CD14-positive monocyte (primary cell): ENCODE data around the gene TNS4. TPM values are rescaled to one million over a fixed set of nuclear protein-coding genes. Genes with fewer than 3 reads are reported as not detected.

Source experiments
- DNase-seq, 3 donors: peaks; one replicate each; pipeline ENCODE4 v3.0.0-alpha.2; 2011 to 2022
- H2AFZ ChIP-seq: 2 replicates; pipeline ENCODE4 v1.6.0; 2012; ENCODE audit warnings: mild to moderate bottlenecking, low read depth, low read length, inconsistent platforms; ENCODE audit not compliant: insufficient read depth, poor library complexity, severe bottlenecking
- H3K27ac ChIP-seq, 2 donors: 1 replicate in 1 of 2; 2 replicates in 1 of 2; pipeline ENCODE4 v1.5.1; 2012 to 2013; ENCODE audit warnings: low read length in 2 of 2, control low read depth in 1 of 2, inconsistent platforms in 1 of 2, low read depth in 1 of 2, mild to moderate bottlenecking in 1 of 2
- H3K27me3 ChIP-seq, 2 donors: one replicate each; pipeline versions ENCODE4 v1.6.0 to v1.6.1; 2011 to 2013; ENCODE audit warnings: low read length in 2 of 2; ENCODE audit not compliant: control insufficient read depth in 2 of 2, insufficient read depth in 2 of 2
- H3K36me3 ChIP-seq, 2 donors: replicated peaks in 1 of 2; 1 replicate in 1 of 2; 2 replicates in 1 of 2; pipeline versions ENCODE4 v1.5.1 to v1.6.1; 2012 to 2013; ENCODE audit warnings: low read length in 2 of 2, control low read depth in 1 of 2, inconsistent platforms in 1 of 2, mild to moderate bottlenecking in 1 of 2; ENCODE audit not compliant: insufficient read depth in 2 of 2, control insufficient read depth in 1 of 2
- H3K4me1 ChIP-seq, 2 donors: 1 replicate in 1 of 2; 2 replicates in 1 of 2; pipeline versions ENCODE4 v1.5.1 to v1.6.1; 2012 to 2013; ENCODE audit warnings: low read length in 2 of 2, control low read depth in 1 of 2, inconsistent platforms in 1 of 2, mild to moderate bottlenecking in 1 of 2, moderate library complexity in 1 of 2; ENCODE audit not compliant: insufficient read depth in 2 of 2, control insufficient read depth in 1 of 2
- H3K4me2 ChIP-seq: replicated peaks from 2 replicates; pipeline ENCODE3; 2012; ENCODE audit warnings: low read length, moderate library complexity, mild to moderate bottlenecking; ENCODE audit not compliant: poor library complexity, severe bottlenecking; ENCODE audit errors: extremely low read depth
- H3K4me3 ChIP-seq, 3 experiments: fragments of 200-600 bp in 1 of 3; sonication (generic) in 1 of 3; replicated peaks in 1 of 3; 1 replicate in 2 of 3; 2 replicates in 1 of 3; pipeline ENCODE4 v1.5.1; 2011 to 2013; ENCODE audit warnings: low read length in 3 of 3, mild to moderate bottlenecking in 3 of 3, control low read depth in 2 of 3, low read depth in 2 of 3, inconsistent platforms in 1 of 3, moderate library complexity in 1 of 3
- H3K79me2 ChIP-seq: 2 replicates; pipeline ENCODE4 v1.6.0; 2012; ENCODE audit warnings: mild to moderate bottlenecking, control low read depth, inconsistent platforms, low read length, moderate library complexity; ENCODE audit not compliant: insufficient read depth
- H3K9ac ChIP-seq: 2 replicates; pipeline ENCODE4 v1.6.0; 2017; ENCODE audit warnings: low read length, mild to moderate bottlenecking; ENCODE audit not compliant: insufficient read depth, poor library complexity, severe bottlenecking
- H3K9me3 ChIP-seq, 2 donors: replicated peaks in 1 of 2; 1 replicate in 1 of 2; 2 replicates in 1 of 2; pipeline versions ENCODE4 v1.5.1 to v1.6.1; 2012 to 2013; ENCODE audit warnings: low read length in 2 of 2, control low read depth in 1 of 2; ENCODE audit not compliant: control insufficient read depth in 1 of 2, insufficient read depth in 1 of 2
- H4K20me1 ChIP-seq: 2 replicates; pipeline ENCODE4 v1.6.0; 2012; ENCODE audit warnings: mild to moderate bottlenecking, low read length, control low read depth, moderate library complexity; ENCODE audit not compliant: insufficient read depth
- H3K27ac Mint-ChIP-seq, 7 donors: one replicate each; pipeline ENCODE4 v1.8.0; 2020; ENCODE audit warnings: mild to moderate bottlenecking in 7 of 7, mixed read lengths in 7 of 7, moderate library complexity in 6 of 7, inconsistent platforms in 2 of 7
- H3K27me3 Mint-ChIP-seq, 3 donors: one replicate each; pipeline ENCODE4 v1.8.0; 2021 to 2022; ENCODE audit warnings: low read depth in 3 of 3, mild to moderate bottlenecking in 3 of 3, mixed read lengths in 3 of 3, moderate library complexity in 3 of 3, inconsistent platforms in 1 of 3
- H3K36me3 Mint-ChIP-seq, 2 donors: one replicate each; pipeline ENCODE4 v1.8.0; 2020; ENCODE audit warnings: mixed read lengths in 2 of 2, inconsistent platforms in 1 of 2, mild to moderate bottlenecking in 1 of 2
- H3K4me1 Mint-ChIP-seq: one replicate; pipeline ENCODE4 v1.8.0; 2020; ENCODE audit warnings: mild to moderate bottlenecking, mixed read lengths
- H3K4me3 Mint-ChIP-seq, 2 donors: one replicate each; pipeline ENCODE4 v1.8.0; 2020; ENCODE audit warnings: mild to moderate bottlenecking in 2 of 2, mixed read lengths in 2 of 2, moderate library complexity in 1 of 2
- H3K9me3 Mint-ChIP-seq, 7 donors: one replicate each; pipeline ENCODE4 v1.8.0; 2020 to 2022; ENCODE audit warnings: mixed read lengths in 7 of 7, mild to moderate bottlenecking in 6 of 7, moderate library complexity in 6 of 7, inconsistent platforms in 2 of 7
- WGBS: methylation state at CpG from one replicate; pipeline ENCODE4 v1.1.5; 2013; ENCODE audit warnings: missing lambda C conversion rate; ENCODE audit not compliant: insufficient coverage; 5-methylcytosine and 5-hydroxymethylcytosine counted together
- intact Hi-C, 2 donors: fragments of 100-400 bp; cut with micrococcal nuclease; formaldehyde crosslinking; loops; one replicate each; pipeline versions ENCODE4 v1.15.0 to v1.15.1; 2023
- polyA plus RNA-seq, 3 donors: library from polyadenylated mRNA; depleted of rRNA in 1 of 3; unstranded in 2 of 3; stranded (reverse) in 1 of 3; fragments of 300-500 nt in 2 of 3; fragments of >200 nt in 1 of 3; fragmentation: Illumina TruSeq in 2 of 3; gene quantifications; 1 replicate in 2 of 3; 2 replicates in 1 of 3; pipeline ENCODE4 v1.2.3, GENCODE V29; 2012 to 2021
- TF ChIP-seq, protein P1 (sequence below): fragments of 200-600 bp; IDR thresholded peaks from one replicate; pipeline ENCODE4 v1.8.0; 2022; ENCODE audit warnings: antibody characterized with exemption, mild to moderate bottlenecking

TNS4 gene
- polyA plus RNA-seq, 3 donors, result not detected

DNA sequence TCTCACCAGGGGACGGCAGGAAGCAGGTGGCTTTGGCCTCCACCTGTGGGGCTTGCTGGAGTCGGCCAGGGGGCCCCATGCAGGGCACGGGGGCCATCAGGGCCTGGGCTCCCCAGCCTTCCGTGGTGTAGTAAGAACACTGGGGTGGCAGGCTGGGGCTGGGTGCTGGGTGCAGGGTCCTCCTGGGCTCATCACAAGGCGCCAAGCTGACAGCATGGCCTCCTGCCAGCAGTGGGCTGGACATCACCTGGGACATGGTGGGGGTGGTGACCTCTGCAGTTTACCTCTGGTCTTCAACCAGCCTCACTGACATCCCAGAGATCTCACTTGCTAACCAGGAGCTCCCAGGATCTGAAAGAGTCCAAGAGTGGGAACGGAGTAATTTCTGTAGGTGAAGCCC, 5.3 kb downstream of the TNS4 start:
- H4K20me1 ChIP-seq, result no peaks in the 10 kb centered on the region
- no peak for DNase-seq
- H3K27ac ChIP-seq, result no peak overlapping the region
- Mint-ChIP-seq H3K36me3 (no peaks in the 10 kb centered on the region), H3K27ac (no peak overlapping the region), H3K27me3 (peaks cover 30 to 57% (median 38%) of the 10 kb centered on the region in 3 donors), H3K4me3 (no peak overlapping the region), H3K4me1 (no peaks in the 10 kb centered on the region), H3K9me3 (peaks cover 0 to 5% (median 0%) of the 10 kb centered on the region in 7 donors)
- no peaks in the 10 kb centered on the region for H3K4me1 ChIP-seq
- no peaks in the 10 kb centered on the region for H3K79me2 ChIP-seq
- TF ChIP-seq, protein P1, sequence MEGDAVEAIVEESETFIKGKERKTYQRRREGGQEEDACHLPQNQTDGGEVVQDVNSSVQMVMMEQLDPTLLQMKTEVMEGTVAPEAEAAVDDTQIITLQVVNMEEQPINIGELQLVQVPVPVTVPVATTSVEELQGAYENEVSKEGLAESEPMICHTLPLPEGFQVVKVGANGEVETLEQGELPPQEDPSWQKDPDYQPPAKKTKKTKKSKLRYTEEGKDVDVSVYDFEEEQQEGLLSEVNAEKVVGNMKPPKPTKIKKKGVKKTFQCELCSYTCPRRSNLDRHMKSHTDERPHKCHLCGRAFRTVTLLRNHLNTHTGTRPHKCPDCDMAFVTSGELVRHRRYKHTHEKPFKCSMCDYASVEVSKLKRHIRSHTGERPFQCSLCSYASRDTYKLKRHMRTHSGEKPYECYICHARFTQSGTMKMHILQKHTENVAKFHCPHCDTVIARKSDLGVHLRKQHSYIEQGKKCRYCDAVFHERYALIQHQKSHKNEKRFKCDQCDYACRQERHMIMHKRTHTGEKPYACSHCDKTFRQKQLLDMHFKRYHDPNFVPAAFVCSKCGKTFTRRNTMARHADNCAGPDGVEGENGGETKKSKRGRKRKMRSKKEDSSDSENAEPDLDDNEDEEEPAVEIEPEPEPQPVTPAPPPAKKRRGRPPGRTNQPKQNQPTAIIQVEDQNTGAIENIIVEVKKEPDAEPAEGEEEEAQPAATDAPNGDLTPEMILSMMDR, result no peak
- WGBS, result 88% methylated on average over 5 of the region's 6 CpGs
- peaks cover 5 to 20% of the 10 kb centered on the region in 2 donors for H3K27me3 ChIP-seq
- intact Hi-C loops, result no loop called here
- no peak overlapping the region for H2AFZ ChIP-seq
- H3K4me2 ChIP-seq, result no peak overlapping the region
- no peaks in the 10 kb centered on the region for H3K36me3 ChIP-seq
- no peaks in the 10 kb centered on the region for H3K9me3 ChIP-seq
- no peak overlapping the region for H3K4me3 ChIP-seq
- H3K9ac ChIP-seq, result no peak overlapping the region

DNA sequence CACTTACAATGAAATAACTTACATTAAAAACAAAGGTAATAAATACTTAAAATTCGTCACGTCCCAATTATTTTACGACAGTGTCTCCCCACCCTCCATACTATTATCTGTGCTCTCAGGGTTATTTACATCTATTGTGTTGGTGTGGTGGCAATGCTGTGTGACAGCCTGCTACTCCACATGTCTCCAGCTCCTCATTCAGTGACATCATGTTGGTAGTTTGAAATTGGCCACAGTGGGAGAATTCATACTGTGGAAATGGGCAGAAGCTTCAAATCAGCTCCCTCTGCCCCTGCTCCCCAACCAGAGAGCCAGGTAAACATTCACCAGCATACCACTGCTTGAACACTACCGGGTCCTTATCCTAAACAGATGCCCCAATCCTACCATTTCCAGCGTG, 6.3 kb downstream of the TNS4 start:
- Mint-ChIP-seq H3K36me3 (no peaks in the 10 kb centered on the region), H3K4me1 (peaks cover 2% of the 10 kb centered on the region), H3K4me3 (no peak overlapping the region), H3K27me3 (peaks cover 26 to 51% (median 36%) of the 10 kb centered on the region in 3 donors), H3K9me3 (peaks cover 0 to 5% (median 0%) of the 10 kb centered on the region in 7 donors), H3K27ac (no peak overlapping the region)
- H3K9ac ChIP-seq, result no peak overlapping the region
- H3K79me2 ChIP-seq, result no peaks in the 10 kb centered on the region
- H3K27ac ChIP-seq, result no peak overlapping the region
- TF ChIP-seq, protein P1, result no peak
- H3K9me3 ChIP-seq, result no peaks in the 10 kb centered on the region
- H3K4me1 ChIP-seq, result no peaks in the 10 kb centered on the region
- H3K36me3 ChIP-seq, result no peaks in the 10 kb centered on the region
- no peak overlapping the region for H2AFZ ChIP-seq
- H3K4me2 ChIP-seq, result no peak overlapping the region
- H4K20me1 ChIP-seq, result no peaks in the 10 kb centered on the region
- peaks cover 5 to 16% of the 10 kb centered on the region in 2 donors for H3K27me3 ChIP-seq
- no CpG with 5 or more reads among the region's 5 CpGs for WGBS
- no peak for DNase-seq
- intact Hi-C loops, result no loop called here
- H3K4me3 ChIP-seq, result no peak overlapping the region
